Trophoblast cell (in vitro differentiated cells and primary cell): Measurements from ENCODE around the gene TUT1.
"Not testable (repeated sequence)": the region's sequence is repeated elsewhere in the genome, so short reads cannot be mapped to it uniquely, and the experiment has no call there.

Experiments
- DNase-seq, 2 donors: peaks; one replicate each; pipeline ENCODE4 v3.0.0-alpha.2; 2016
- H2AFZ ChIP-seq: 2 replicates; pipeline ENCODE4 v1.6.1; 2013; ENCODE audit warnings: low read length, moderate library complexity, mild to moderate bottlenecking; ENCODE audit not compliant: insufficient read depth, poor library complexity
- H2AK5ac ChIP-seq: 2 replicates; pipeline ENCODE4 v1.6.1; 2013; ENCODE audit warnings: mild to moderate bottlenecking, low read length
- H2BK120ac ChIP-seq: 2 replicates; pipeline ENCODE4 v1.6.1; 2013; ENCODE audit warnings: low read length, mild to moderate bottlenecking, moderate library complexity; ENCODE audit not compliant: insufficient read depth, poor library complexity
- H2BK12ac ChIP-seq: 2 replicates; pipeline ENCODE4 v1.6.1; 2013; ENCODE audit warnings: mild to moderate bottlenecking, low read length, moderate library complexity
- H2BK5ac ChIP-seq: 2 replicates; pipeline ENCODE4 v1.6.1; 2013; ENCODE audit warnings: low read length, low read depth, moderate library complexity, mild to moderate bottlenecking; ENCODE audit not compliant: poor library complexity
- H3K14ac ChIP-seq: 2 replicates; pipeline ENCODE4 v1.6.1; 2013; ENCODE audit warnings: mild to moderate bottlenecking, low read length
- H3K18ac ChIP-seq: 2 replicates; pipeline ENCODE4 v1.6.1; 2013; ENCODE audit warnings: mild to moderate bottlenecking, low read length
- H3K23ac ChIP-seq: 2 replicates; pipeline ENCODE4 v1.6.1; 2013; ENCODE audit warnings: low read length
- H3K27ac ChIP-seq: 2 replicates; pipeline ENCODE4 v1.5.1; 2013; ENCODE audit warnings: low read depth, mild to moderate bottlenecking, inconsistent platforms, low read length, moderate library complexity
- H3K27me3 ChIP-seq: 2 replicates; pipeline ENCODE4 v1.6.1; 2013; ENCODE audit warnings: inconsistent platforms, mild to moderate bottlenecking, low read length, moderate library complexity; ENCODE audit not compliant: insufficient read depth
- H3K36me3 ChIP-seq, 2 experiments: 1 replicate in 1 of 2; 2 replicates in 1 of 2; pipeline ENCODE4 v1.6.1; 2013; ENCODE audit warnings: low read length in 2 of 2, mild to moderate bottlenecking in 2 of 2, moderate library complexity in 1 of 2; ENCODE audit not compliant: insufficient read depth in 2 of 2, control insufficient read depth in 1 of 2
- H3K4ac ChIP-seq: 2 replicates; pipeline ENCODE4 v1.6.1; 2013; ENCODE audit warnings: low read depth, mild to moderate bottlenecking, low read length, moderate library complexity
- H3K4me1 ChIP-seq, 2 experiments: 1 replicate in 1 of 2; 2 replicates in 1 of 2; pipeline ENCODE4 v1.6.1; 2013; ENCODE audit warnings: low read length in 2 of 2, mild to moderate bottlenecking in 2 of 2, moderate library complexity in 1 of 2; ENCODE audit not compliant: insufficient read depth in 2 of 2, control insufficient read depth in 1 of 2
- H3K4me2 ChIP-seq: 2 replicates; pipeline ENCODE4 v1.6.1; 2013; ENCODE audit warnings: inconsistent platforms, mild to moderate bottlenecking, low read length, moderate library complexity
- H3K4me3 ChIP-seq: 2 replicates; pipeline ENCODE4 v1.5.1; 2013; ENCODE audit warnings: mild to moderate bottlenecking, low read depth, low read length, inconsistent platforms
- H3K79me1 ChIP-seq: one replicate; pipeline ENCODE4 v1.6.1; 2013; ENCODE audit warnings: low read length
- H3K79me2 ChIP-seq: 2 replicates; pipeline ENCODE4 v1.6.1; 2013; ENCODE audit warnings: low read length, mild to moderate bottlenecking; ENCODE audit not compliant: control insufficient read depth, insufficient read depth, poor library complexity
- H3K9ac ChIP-seq: 2 replicates; pipeline ENCODE4 v1.6.1; 2013; ENCODE audit warnings: mild to moderate bottlenecking, low read length
- H3K9me3 ChIP-seq: 2 replicates; pipeline ENCODE4 v1.6.1; 2013; ENCODE audit warnings: low read depth, mild to moderate bottlenecking, control low read depth, inconsistent platforms, low read length; ENCODE audit not compliant: insufficient read depth
- H4K12ac ChIP-seq: 2 replicates; pipeline ENCODE4 v1.6.1; 2013; ENCODE audit warnings: low read depth, mild to moderate bottlenecking, low read length, moderate library complexity
- H4K8ac ChIP-seq: 2 replicates; pipeline ENCODE4 v1.6.1; 2013; ENCODE audit warnings: low read depth, mild to moderate bottlenecking, low read length, moderate library complexity
- H4K91ac ChIP-seq: one replicate; pipeline ENCODE4 v1.6.1; 2013; ENCODE audit warnings: low read depth, mild to moderate bottlenecking, low read length, moderate library complexity
- WGBS: extraction: QIAGEN DNeasy Blood & Tissue Kit; methylation state at CpG from one replicate; pipeline ENCODE4 v1.1.7; 2013; ENCODE audit warnings: missing lambda C conversion rate; ENCODE audit not compliant: insufficient read length, insufficient coverage; ENCODE audit errors: extremely low coverage; 5-methylcytosine and 5-hydroxymethylcytosine counted together

TUT1 gene

DNA sequence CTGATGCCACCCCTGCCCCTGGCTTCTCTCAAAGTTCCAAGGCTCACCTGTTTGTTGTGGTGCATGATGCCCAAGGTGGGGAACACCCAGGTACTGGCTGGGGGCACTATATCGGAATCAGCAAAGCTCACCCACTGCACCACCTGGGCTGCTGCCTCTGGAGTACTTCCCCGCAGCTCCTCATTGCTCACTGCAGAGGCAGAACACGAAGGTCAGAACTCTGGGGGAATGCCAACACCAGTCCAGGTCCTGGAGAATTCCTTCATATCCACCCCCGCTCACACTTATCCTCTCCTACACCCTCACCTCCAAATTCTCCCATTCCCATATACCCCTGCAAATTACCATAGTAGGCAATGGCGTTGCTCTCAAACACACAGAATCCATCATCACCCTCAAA lies 19.8 kb downstream of the TUT1 start:
- H3K4ac ChIP-seq = peak overlapping the region; percentile 68
- WGBS = 100% methylated on average over 1 of the region's 5 CpGs
- H2AK5ac ChIP-seq, H3K9me3 ChIP-seq, H4K8ac ChIP-seq, DNase-seq, H2BK5ac ChIP-seq, H3K4me3 ChIP-seq, H3K14ac ChIP-seq, H2BK12ac ChIP-seq, H3K23ac ChIP-seq, H3K18ac ChIP-seq, H2AFZ ChIP-seq, H3K4me2 ChIP-seq, H4K12ac ChIP-seq, H4K91ac ChIP-seq, H2BK120ac ChIP-seq, H3K27ac ChIP-seq, H3K9ac ChIP-seq, H3K27me3 ChIP-seq: not testable (repeated sequence)
- H3K79me1 ChIP-seq = peaks cover 12% of the 10 kb centered on the region
- H3K36me3 ChIP-seq = peaks cover 52 to 63% of the 10 kb centered on the region in 2 experiments
- peaks cover 15% of the 10 kb centered on the region for H3K79me2 ChIP-seq
- peaks cover 11 to 13% of the 10 kb centered on the region in 2 experiments for H3K4me1 ChIP-seq

DNA sequence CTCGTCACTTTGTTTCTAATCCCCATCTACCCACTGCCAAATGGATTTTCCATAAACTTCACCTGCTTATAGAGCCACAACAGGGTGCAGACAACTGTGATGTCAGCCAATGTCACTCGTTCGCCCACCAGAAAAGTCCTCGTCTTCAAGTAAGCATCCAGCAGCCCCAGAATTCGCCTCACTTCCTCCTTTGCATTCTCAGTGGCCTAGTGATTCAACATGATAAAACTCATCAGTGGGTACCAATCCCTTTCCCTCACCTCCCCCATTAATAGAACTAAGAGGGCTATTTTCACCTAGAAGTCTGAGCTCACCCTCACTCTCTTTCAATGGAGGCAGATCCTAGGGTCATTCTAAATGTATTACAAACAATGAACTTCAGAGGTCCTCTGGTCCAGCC lies 20.4 kb downstream of the TUT1 start:
- not testable (repeated sequence) for H3K14ac ChIP-seq, H4K8ac ChIP-seq, H3K27me3 ChIP-seq, H3K9ac ChIP-seq, H3K4me3 ChIP-seq, H2BK5ac ChIP-seq, H2AFZ ChIP-seq, H3K18ac ChIP-seq, H3K23ac ChIP-seq, H3K9me3 ChIP-seq, H2BK12ac ChIP-seq, H4K12ac ChIP-seq, H3K4me2 ChIP-seq, H3K27ac ChIP-seq, DNase-seq, H2AK5ac ChIP-seq, H4K91ac ChIP-seq, H2BK120ac ChIP-seq
- WGBS = no CpG with 5 or more reads among the region's 5 CpGs
- H3K79me2 ChIP-seq = peaks cover 15% of the 10 kb centered on the region
- peaks cover 12% of the 10 kb centered on the region for H3K79me1 ChIP-seq
- peaks cover 50 to 62% of the 10 kb centered on the region in 2 experiments for H3K36me3 ChIP-seq
- H3K4me1 ChIP-seq = peaks cover 11 to 13% of the 10 kb centered on the region in 2 experiments
- H3K4ac ChIP-seq = peak overlapping the region; percentile 68

DNA sequence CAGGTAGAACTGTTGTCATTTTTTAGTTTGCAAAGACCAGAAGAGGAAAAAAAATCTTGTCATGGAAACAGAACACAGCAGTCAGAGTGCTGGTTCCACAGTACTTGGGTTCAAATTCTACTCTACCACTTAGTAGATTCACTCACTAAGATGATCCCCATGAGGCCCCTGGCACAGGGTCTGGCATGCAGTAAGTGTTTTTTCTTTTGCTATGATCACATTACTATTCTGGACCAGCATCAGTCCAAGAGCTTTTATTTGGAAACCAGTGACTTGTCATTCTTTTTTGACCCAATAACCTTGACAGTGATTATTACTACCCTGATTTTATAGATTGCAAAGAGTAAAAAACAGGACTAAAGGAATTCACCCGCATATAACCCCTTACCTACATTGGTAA lies 21.7 kb downstream of the TUT1 start:
- H3K27ac ChIP-seq = no peak overlapping the region
- H3K36me3 ChIP-seq = peaks cover 47 to 65% of the 10 kb centered on the region in 2 experiments
- WGBS = no CpG with 5 or more reads among the region's 1 CpG
- no peak overlapping the region for H3K4ac ChIP-seq
- no peak overlapping the region for H2AK5ac ChIP-seq
- no peak overlapping the region for H3K4me2 ChIP-seq
- no peak overlapping the region for H4K8ac ChIP-seq
- no peak overlapping the region for H2BK12ac ChIP-seq
- H4K91ac ChIP-seq = no peak overlapping the region
- H3K9me3 ChIP-seq = no peaks in the 10 kb centered on the region
- no peak overlapping the region for H2BK5ac ChIP-seq
- DNase-seq = no peak
- H3K18ac ChIP-seq = no peak overlapping the region
- no peaks in the 10 kb centered on the region for H3K27me3 ChIP-seq
- no peak overlapping the region for H4K12ac ChIP-seq
- no peak overlapping the region for H3K23ac ChIP-seq
- no peak overlapping the region for H3K4me3 ChIP-seq
- H3K79me1 ChIP-seq = peaks cover 10% of the 10 kb centered on the region
- H2BK120ac ChIP-seq = no peak overlapping the region
- no peak overlapping the region for H3K9ac ChIP-seq
- H3K14ac ChIP-seq = no peak overlapping the region
- peaks cover 4% of the 10 kb centered on the region in 2 experiments for H3K4me1 ChIP-seq
- H2AFZ ChIP-seq = no peak overlapping the region
- H3K79me2 ChIP-seq = peaks cover 14% of the 10 kb centered on the region

DNA sequence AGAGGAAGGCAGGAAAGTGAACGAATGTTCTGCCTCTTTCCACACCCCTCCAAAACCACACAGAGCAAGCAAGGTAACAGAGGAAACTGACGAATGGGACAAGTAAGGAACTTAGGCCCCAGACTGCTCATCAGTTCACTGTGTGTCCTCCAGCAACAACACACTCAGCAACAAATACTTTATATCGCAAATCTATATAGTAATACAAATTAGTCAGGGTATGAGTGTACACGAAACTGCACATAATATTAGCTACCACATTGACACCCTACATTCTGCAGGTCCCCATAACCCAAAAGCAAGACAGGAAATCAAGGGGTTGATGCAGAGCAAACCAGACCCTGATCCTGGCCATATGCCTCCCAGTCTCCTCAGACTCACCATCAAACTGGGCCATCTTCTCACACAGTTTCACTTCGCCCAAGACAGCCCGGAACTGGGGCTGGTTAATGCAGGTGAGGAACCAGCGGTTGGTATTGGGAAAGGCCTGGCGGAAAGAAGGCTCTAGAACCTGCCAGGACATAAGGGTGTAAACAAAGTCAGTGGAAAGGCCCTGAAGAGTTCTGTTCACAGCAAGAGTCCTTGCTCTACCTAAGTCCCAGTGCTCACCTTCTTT lies 24.2 kb downstream of the TUT1 start:
- H3K4ac ChIP-seq = no peak overlapping the region
- no peaks in the 10 kb centered on the region for H3K9me3 ChIP-seq
- H3K79me2 ChIP-seq = no peaks in the 10 kb centered on the region
- no peak overlapping the region for H2BK120ac ChIP-seq
- H2AK5ac ChIP-seq = no peak overlapping the region
- H4K12ac ChIP-seq = no peak overlapping the region
- no peak overlapping the region for H2BK12ac ChIP-seq
- no peak overlapping the region for H2AFZ ChIP-seq
- H4K91ac ChIP-seq = no peak overlapping the region
- no peak overlapping the region for H3K14ac ChIP-seq
- DNase-seq = no peak
- no CpG with 5 or more reads among the region's 8 CpGs for WGBS
- H4K8ac ChIP-seq = no peak overlapping the region
- H3K9ac ChIP-seq = no peak overlapping the region
- no peak overlapping the region for H3K4me3 ChIP-seq
- H3K36me3 ChIP-seq = peaks cover 53 to 82% of the 10 kb centered on the region in 2 experiments
- no peak overlapping the region for H3K4me2 ChIP-seq
- no peak overlapping the region for H3K23ac ChIP-seq
- H3K27me3 ChIP-seq = no peaks in the 10 kb centered on the region
- H3K4me1 ChIP-seq = no peaks in the 10 kb centered on the region
- H3K18ac ChIP-seq = no peak overlapping the region
- H3K27ac ChIP-seq = no peak overlapping the region
- H2BK5ac ChIP-seq = no peak overlapping the region
- H3K79me1 ChIP-seq = no peaks in the 10 kb centered on the region
